ENCODE results near the gene XPR1. TPM values are rescaled to one million over a fixed set of nuclear protein-coding genes. Genes with fewer than 3 reads are reported as not detected.

The XPR1 gene
- polyA plus RNA-seq, 1 donor (not counting 4 experiments of a cell fraction or from before 2014, with no cell fraction given): 40.0 TPM

DNA sequence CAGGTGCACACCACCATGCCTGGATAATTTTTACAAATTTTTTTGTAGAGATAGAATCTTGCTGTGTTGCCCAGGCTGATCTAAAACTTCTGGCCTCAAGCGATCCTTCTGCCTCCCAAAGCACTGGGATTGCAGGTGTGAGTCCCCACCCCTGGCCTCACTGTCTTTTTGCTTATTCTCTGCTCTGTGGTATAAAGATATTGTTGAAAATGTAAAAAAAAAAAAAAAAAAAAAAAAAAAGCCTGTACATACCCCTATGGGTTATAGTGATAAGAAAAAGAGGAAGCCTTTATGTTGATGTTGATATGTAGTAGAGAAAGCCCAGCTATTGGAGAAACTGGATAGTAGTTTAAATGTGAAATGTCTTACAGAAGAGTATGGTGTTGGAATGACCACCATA, 125.8 kb downstream of the XPR1 start:
- no peak overlapping the region for H3K27ac ChIP-seq (ENCODE audit: control insufficient read depth, insufficient read depth, low read length)
- H3K79me2 ChIP-seq (ENCODE audit: control insufficient read depth, insufficient read depth, low read length): no peaks in the 10 kb centered on the region
- no peaks in the 10 kb centered on the region for H3K36me3 ChIP-seq (ENCODE audit: control insufficient read depth in 2 of 2, extremely low read depth in 1 of 2, insufficient read depth in 2 of 2, low read length in 2 of 2)
- no peaks in the 10 kb centered on the region for H3K4me1 ChIP-seq (ENCODE audit: control insufficient read depth, extremely low read depth, insufficient read depth, low read length)
- no peaks in the 10 kb centered on the region for H3K9me3 ChIP-seq (ENCODE audit: control insufficient read depth, low read depth, low read length)
- H3K27me3 ChIP-seq (ENCODE audit: control insufficient read depth, extremely low read depth, insufficient read depth, low read length): no peaks in the 10 kb centered on the region
- H3K9me1 ChIP-seq (ENCODE audit: control insufficient read depth, extremely low read depth, insufficient read depth, low read length): no peaks in the 10 kb centered on the region
- H3K9ac ChIP-seq (ENCODE audit: control insufficient read depth, extremely low read depth, insufficient read depth, low read length): no peak overlapping the region
- no peak overlapping the region for H3K4me2 ChIP-seq (ENCODE audit: control insufficient read depth, extremely low read depth, insufficient read depth, low read depth, low read length)
- DNase-seq (ENCODE audit: low read depth, low spot score) (no peak), FAIRE-seq (no peak)
- H4K20me1 ChIP-seq (ENCODE audit: control insufficient read depth, extremely low read depth, insufficient read depth, low read length): no peaks in the 10 kb centered on the region
- dilution Hi-C loops (cut with MboI; ENCODE audit: extremely low pct_ligation_motif_present, low sequenced_read_pairs): no loop called here
- H2AFZ ChIP-seq (ENCODE audit: control insufficient read depth, low read length): no peak overlapping the region
- no peak for TF ChIP-seq EZH2 (IDR thresholded peaks at IDR 0.05; ENCODE audit: low read length)
- TF ChIP-seq, protein P1, sequence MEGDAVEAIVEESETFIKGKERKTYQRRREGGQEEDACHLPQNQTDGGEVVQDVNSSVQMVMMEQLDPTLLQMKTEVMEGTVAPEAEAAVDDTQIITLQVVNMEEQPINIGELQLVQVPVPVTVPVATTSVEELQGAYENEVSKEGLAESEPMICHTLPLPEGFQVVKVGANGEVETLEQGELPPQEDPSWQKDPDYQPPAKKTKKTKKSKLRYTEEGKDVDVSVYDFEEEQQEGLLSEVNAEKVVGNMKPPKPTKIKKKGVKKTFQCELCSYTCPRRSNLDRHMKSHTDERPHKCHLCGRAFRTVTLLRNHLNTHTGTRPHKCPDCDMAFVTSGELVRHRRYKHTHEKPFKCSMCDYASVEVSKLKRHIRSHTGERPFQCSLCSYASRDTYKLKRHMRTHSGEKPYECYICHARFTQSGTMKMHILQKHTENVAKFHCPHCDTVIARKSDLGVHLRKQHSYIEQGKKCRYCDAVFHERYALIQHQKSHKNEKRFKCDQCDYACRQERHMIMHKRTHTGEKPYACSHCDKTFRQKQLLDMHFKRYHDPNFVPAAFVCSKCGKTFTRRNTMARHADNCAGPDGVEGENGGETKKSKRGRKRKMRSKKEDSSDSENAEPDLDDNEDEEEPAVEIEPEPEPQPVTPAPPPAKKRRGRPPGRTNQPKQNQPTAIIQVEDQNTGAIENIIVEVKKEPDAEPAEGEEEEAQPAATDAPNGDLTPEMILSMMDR (optimal IDR thresholded peaks at IDR 0.05 in 1 of 3, IDR thresholded peaks at IDR 0.05 in 1 of 3, conservative IDR thresholded peaks at IDR 0.05 in 1 of 3; ENCODE audit: extremely low read depth in 1 of 3, insufficient read depth in 2 of 3, low read length in 3 of 3): no peak
- no peak overlapping the region for H3K4me3 ChIP-seq (ENCODE audit: control insufficient read depth in 2 of 3, extremely low read depth in 1 of 3, insufficient read depth in 2 of 3, low read depth in 1 of 3, low read length in 3 of 3)

GRCh38 chr1:180762796-180763195, 131.0 kb downstream of the XPR1 start:
- no peak for FAIRE-seq
- dilution Hi-C loops (cut with MboI; ENCODE audit: extremely low pct_ligation_motif_present, low sequenced_read_pairs): no loop called here
- H3K4me1 ChIP-seq (ENCODE audit: control insufficient read depth, extremely low read depth, insufficient read depth, low read length): no peaks in the 10 kb centered on the region

More at GRCh38 chr1:180762796-180763195, 131.0 kb downstream of the XPR1 start:
- Histone ChIP-seq H3K79me2 (ENCODE audit: control insufficient read depth, insufficient read depth, low read length) (no peaks in the 10 kb centered on the region), H3K27ac (ENCODE audit: control insufficient read depth, insufficient read depth, low read length) (no peak overlapping the region), H3K4me3 (ENCODE audit: control insufficient read depth in 2 of 3, extremely low read depth in 1 of 3, insufficient read depth in 2 of 3, low read depth in 1 of 3, low read length in 3 of 3) (no peak overlapping the region), H3K27me3 (ENCODE audit: control insufficient read depth, extremely low read depth, insufficient read depth, low read length) (no peaks in the 10 kb centered on the region), H2AFZ (ENCODE audit: control insufficient read depth, low read length) (no peak overlapping the region), H3K9me1 (ENCODE audit: control insufficient read depth, extremely low read depth, insufficient read depth, low read length) (no peaks in the 10 kb centered on the region), H3K36me3 (ENCODE audit: control insufficient read depth in 2 of 2, extremely low read depth in 1 of 2, insufficient read depth in 2 of 2, low read length in 2 of 2) (no peaks in the 10 kb centered on the region), H3K9ac (ENCODE audit: control insufficient read depth, extremely low read depth, insufficient read depth, low read length) (no peak overlapping the region), H4K20me1 (ENCODE audit: control insufficient read depth, extremely low read depth, insufficient read depth, low read length) (no peaks in the 10 kb centered on the region), H3K4me2 (ENCODE audit: control insufficient read depth, extremely low read depth, insufficient read depth, low read depth, low read length) (no peak overlapping the region), H3K9me3 (ENCODE audit: control insufficient read depth, low read depth, low read length) (no peaks in the 10 kb centered on the region)
- no peak for DNase-seq (ENCODE audit: low read depth, low spot score)
- TF ChIP-seq, protein P1 (optimal IDR thresholded peaks at IDR 0.05 in 1 of 3, IDR thresholded peaks at IDR 0.05 in 1 of 3, conservative IDR thresholded peaks at IDR 0.05 in 1 of 3; ENCODE audit: extremely low read depth in 1 of 3, insufficient read depth in 2 of 3, low read length in 3 of 3): no peak
- no peak for TF ChIP-seq EZH2 (IDR thresholded peaks at IDR 0.05; ENCODE audit: low read length)

All from keratinocyte (primary cell).